ENCODE data around the gene NELL1. TPM values are rescaled to one million over a fixed set of nuclear protein-coding genes. Genes with fewer than 3 reads are reported as not detected.

NELL1 gene
- total RNA-seq, 2 donors from 2014 or later, result 0.09 to 0.11 TPM

DNA sequence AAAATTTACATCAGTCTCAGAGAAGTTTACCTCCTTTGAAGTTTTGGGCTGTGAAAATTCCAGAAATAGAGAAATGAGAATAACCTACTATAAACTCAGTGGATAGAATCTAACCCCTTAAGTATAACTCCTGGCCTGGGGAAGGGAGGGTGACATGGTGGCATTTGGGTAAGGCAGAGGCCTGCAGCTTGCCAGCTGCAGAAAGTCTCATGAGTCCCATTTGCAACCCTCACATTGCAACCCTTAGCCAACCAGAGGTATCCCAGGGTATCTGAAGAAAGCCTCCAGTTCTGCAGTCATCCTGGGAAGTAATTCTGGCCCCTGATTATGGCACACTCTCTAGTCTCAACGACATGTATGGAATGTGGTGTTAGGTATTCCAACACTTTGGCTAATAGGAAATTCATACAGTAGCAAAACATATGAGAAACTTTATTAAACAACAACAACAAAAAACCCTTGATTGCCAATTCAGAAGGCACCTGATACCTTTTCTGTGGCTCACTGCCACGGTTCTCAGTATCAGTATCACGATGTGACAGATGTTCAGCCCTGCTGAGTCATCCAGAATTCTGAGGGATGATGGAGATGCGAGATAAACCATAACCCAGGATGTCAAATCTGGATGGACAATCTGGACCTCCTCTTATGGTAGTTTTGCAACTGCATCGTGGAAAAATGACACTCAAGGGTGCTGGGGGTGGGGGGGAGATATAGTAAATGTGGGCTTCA, 743.4 kb downstream of the NELL1 start:
- H3K27me3 Mint-ChIP-seq (ENCODE audit: insufficient read depth), result no peaks in the 10 kb centered on the region
- no peaks in the 10 kb centered on the region for H3K36me3 Mint-ChIP-seq (ENCODE audit: low read depth)
- Histone ChIP-seq H3K9me3 (ENCODE audit: control insufficient read depth, low read length) (no peaks in the 10 kb centered on the region), H3K27me3 (ENCODE audit: control insufficient read depth, insufficient read depth, low read length, poor library complexity, severe bottlenecking) (no peaks in the 10 kb centered on the region), H3K36me3 (ENCODE audit: control insufficient read depth, insufficient read depth, low read length) (no peaks in the 10 kb centered on the region), H3K27ac (ENCODE audit: low read depth, low read length) (no peak overlapping the region), H3K4me1 (ENCODE audit: control insufficient read depth, insufficient read depth, low read length) (no peaks in the 10 kb centered on the region), H3K9ac (ENCODE audit: extremely low read depth, low read length, poor library complexity, severe bottlenecking) (no peak overlapping the region), H3K4me3 (ENCODE audit: low read length) (no peak overlapping the region)
- no peak overlapping the region for H3K27ac Mint-ChIP-seq
- WGBS, 2 experiments (ENCODE audit: insufficient coverage in 1 of 2, insufficient read length in 1 of 2), result 79 to 85% methylated on average over 3 to 5 of the region's 5 CpGs
- H3K4me1 Mint-ChIP-seq, result peaks cover 11% of the 10 kb centered on the region
- H3K4me3 Mint-ChIP-seq, result no peak overlapping the region
- DNase-seq, result no peak
- TF ChIP-seq, protein P1, sequence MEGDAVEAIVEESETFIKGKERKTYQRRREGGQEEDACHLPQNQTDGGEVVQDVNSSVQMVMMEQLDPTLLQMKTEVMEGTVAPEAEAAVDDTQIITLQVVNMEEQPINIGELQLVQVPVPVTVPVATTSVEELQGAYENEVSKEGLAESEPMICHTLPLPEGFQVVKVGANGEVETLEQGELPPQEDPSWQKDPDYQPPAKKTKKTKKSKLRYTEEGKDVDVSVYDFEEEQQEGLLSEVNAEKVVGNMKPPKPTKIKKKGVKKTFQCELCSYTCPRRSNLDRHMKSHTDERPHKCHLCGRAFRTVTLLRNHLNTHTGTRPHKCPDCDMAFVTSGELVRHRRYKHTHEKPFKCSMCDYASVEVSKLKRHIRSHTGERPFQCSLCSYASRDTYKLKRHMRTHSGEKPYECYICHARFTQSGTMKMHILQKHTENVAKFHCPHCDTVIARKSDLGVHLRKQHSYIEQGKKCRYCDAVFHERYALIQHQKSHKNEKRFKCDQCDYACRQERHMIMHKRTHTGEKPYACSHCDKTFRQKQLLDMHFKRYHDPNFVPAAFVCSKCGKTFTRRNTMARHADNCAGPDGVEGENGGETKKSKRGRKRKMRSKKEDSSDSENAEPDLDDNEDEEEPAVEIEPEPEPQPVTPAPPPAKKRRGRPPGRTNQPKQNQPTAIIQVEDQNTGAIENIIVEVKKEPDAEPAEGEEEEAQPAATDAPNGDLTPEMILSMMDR (conservative IDR thresholded peaks at IDR 0.05), result no peak
- no peaks in the 10 kb centered on the region for H3K9me3 Mint-ChIP-seq

DNA sequence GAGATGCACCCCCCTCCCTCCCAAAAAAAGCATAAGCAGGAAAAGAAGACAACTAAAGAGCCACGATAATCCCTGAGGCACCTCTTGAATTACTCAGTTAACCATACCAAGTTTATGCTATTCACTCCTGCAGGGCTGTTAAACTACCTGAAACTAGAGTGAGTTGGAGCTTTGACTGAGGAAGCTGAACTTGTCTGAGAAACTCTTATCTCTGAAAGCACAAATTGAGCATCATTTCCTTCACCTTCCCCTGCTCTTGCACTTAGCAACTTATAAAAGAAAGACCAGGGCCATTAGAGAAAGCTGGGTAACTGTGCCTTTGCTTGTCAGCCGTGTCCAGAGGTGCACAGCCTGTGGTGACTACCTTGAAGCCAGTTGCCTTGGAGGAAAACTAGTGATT, 745.6 kb downstream of the NELL1 start:
- Histone ChIP-seq H3K36me3 (ENCODE audit: control insufficient read depth, insufficient read depth, low read length) (no peaks in the 10 kb centered on the region), H3K9ac (ENCODE audit: extremely low read depth, low read length, poor library complexity, severe bottlenecking) (no peak overlapping the region), H3K4me3 (ENCODE audit: low read length) (no peak overlapping the region), H3K27me3 (ENCODE audit: control insufficient read depth, insufficient read depth, low read length, poor library complexity, severe bottlenecking) (no peaks in the 10 kb centered on the region), H3K27ac (ENCODE audit: low read depth, low read length) (no peak overlapping the region), H3K9me3 (ENCODE audit: control insufficient read depth, low read length) (no peaks in the 10 kb centered on the region), H3K4me1 (ENCODE audit: control insufficient read depth, insufficient read depth, low read length) (no peaks in the 10 kb centered on the region)
- TF ChIP-seq, protein P1 (conservative IDR thresholded peaks at IDR 0.05), result no peak
- no peak for DNase-seq
- Mint-ChIP-seq H3K4me3 (no peak overlapping the region), H3K27me3 (ENCODE audit: insufficient read depth) (no peaks in the 10 kb centered on the region), H3K4me1 (peaks cover 11% of the 10 kb centered on the region), H3K36me3 (ENCODE audit: low read depth) (no peaks in the 10 kb centered on the region), H3K27ac (no peak overlapping the region), H3K9me3 (no peaks in the 10 kb centered on the region)
- WGBS, 2 experiments (ENCODE audit: insufficient coverage in 1 of 2, insufficient read length in 1 of 2), result 78 to 100% methylated on average over 1 to 2 of the region's 2 CpGs

DNA sequence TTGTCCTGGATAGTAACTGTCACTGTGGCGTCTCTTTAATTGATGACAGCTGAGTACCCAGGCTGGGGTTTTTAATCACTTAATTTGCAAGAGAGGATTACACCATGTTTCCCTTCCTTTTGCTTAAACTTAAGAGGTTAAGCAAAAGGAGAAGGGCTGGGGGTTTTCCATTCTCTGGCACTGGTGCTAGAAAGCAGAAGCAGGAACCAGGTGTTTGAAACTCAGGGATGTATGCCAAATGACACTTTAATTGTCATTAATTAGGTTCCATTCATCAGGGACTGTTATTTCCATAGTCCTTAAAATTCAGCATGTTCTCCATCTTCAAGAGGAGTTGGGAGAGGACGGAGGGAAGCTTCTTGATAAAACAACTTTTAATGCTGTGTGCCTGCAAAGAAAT, 746.2 kb downstream of the NELL1 start:
- H3K4me3 Mint-ChIP-seq, result no peak overlapping the region
- Histone ChIP-seq H3K4me1 (ENCODE audit: control insufficient read depth, insufficient read depth, low read length) (no peaks in the 10 kb centered on the region), H3K27ac (ENCODE audit: low read depth, low read length) (no peak overlapping the region), H3K27me3 (ENCODE audit: control insufficient read depth, insufficient read depth, low read length, poor library complexity, severe bottlenecking) (no peaks in the 10 kb centered on the region), H3K9me3 (ENCODE audit: control insufficient read depth, low read length) (peaks cover 4% of the 10 kb centered on the region), H3K36me3 (ENCODE audit: control insufficient read depth, insufficient read depth, low read length) (no peaks in the 10 kb centered on the region), H3K9ac (ENCODE audit: extremely low read depth, low read length, poor library complexity, severe bottlenecking) (no peak overlapping the region), H3K4me3 (ENCODE audit: low read length) (no peak overlapping the region)
- no peaks in the 10 kb centered on the region for H3K27me3 Mint-ChIP-seq (ENCODE audit: insufficient read depth)
- no peak for DNase-seq
- TF ChIP-seq, protein P1 (conservative IDR thresholded peaks at IDR 0.05), result no peak
- H3K36me3 Mint-ChIP-seq (ENCODE audit: low read depth), result no peaks in the 10 kb centered on the region
- H3K9me3 Mint-ChIP-seq, result no peaks in the 10 kb centered on the region
- 78 to 97% methylated on average over 1 to 2 of the region's 2 CpGs for WGBS, 2 experiments (ENCODE audit: insufficient coverage in 1 of 2, insufficient read length in 1 of 2)
- no peak overlapping the region for H3K27ac Mint-ChIP-seq
- peaks cover 11% of the 10 kb centered on the region for H3K4me1 Mint-ChIP-seq
